Osteoblast (primary cell): ENCODE data around the gene PMS1. TPM values are rescaled to one million over a fixed set of nuclear protein-coding genes. Genes with fewer than 3 reads are reported as not detected.

Experiments
- DNase-seq: peaks from one replicate; pipeline ENCODE4 v3.0.0; 2011; ENCODE audit warnings: low spot score, mixed read lengths; ENCODE audit not compliant: insufficient read length; ENCODE audit errors: missing footprints
- H2AFZ ChIP-seq: 2 replicates; pipeline ENCODE4 v1.6.0; 2011; ENCODE audit warnings: mild to moderate bottlenecking, low read length
- H3K27ac ChIP-seq: 2 replicates; pipeline ENCODE4 v1.5.1; 2011; ENCODE audit warnings: mild to moderate bottlenecking, low read depth, low read length, moderate library complexity
- H3K27me3 ChIP-seq: 2 replicates; pipeline ENCODE4 v1.6.0; 2012; ENCODE audit warnings: mild to moderate bottlenecking, control low read depth, inconsistent platforms, low read length, moderate library complexity; ENCODE audit not compliant: insufficient read depth
- H3K36me3 ChIP-seq: 2 replicates; pipeline ENCODE4 v1.5.1; 2011; ENCODE audit warnings: mild to moderate bottlenecking, low read length, control low read depth, moderate library complexity; ENCODE audit not compliant: insufficient read depth
- H3K4me1 ChIP-seq: 2 replicates; pipeline ENCODE4 v1.5.1; 2011; ENCODE audit warnings: mild to moderate bottlenecking, low read length, control low read depth, moderate library complexity; ENCODE audit not compliant: insufficient read depth
- H3K4me2 ChIP-seq: 2 replicates; pipeline ENCODE4 v1.6.0; 2011; ENCODE audit warnings: mild to moderate bottlenecking, low read length; ENCODE audit not compliant: insufficient read depth
- H3K4me3 ChIP-seq: fragments of 200-600 bp; sonication (generic); 3 replicates; pipeline ENCODE4 v1.5.1; 2012; ENCODE audit warnings: mild to moderate bottlenecking, low read length, inconsistent platforms; ENCODE audit not compliant: insufficient read depth
- H3K79me2 ChIP-seq: 2 replicates; pipeline ENCODE4 v1.6.0; 2012; ENCODE audit warnings: mild to moderate bottlenecking, low read length, control low read depth, inconsistent platforms; ENCODE audit not compliant: insufficient read depth
- H3K9me3 ChIP-seq: 2 replicates; pipeline ENCODE4 v1.5.1; 2011; ENCODE audit warnings: low read depth, low read length, control low read depth
- H4K20me1 ChIP-seq: 2 replicates; pipeline ENCODE4 v1.6.0; 2012; ENCODE audit warnings: mild to moderate bottlenecking, low read length, control low read depth; ENCODE audit not compliant: insufficient read depth
- CTCF ChIP-seq: IDR thresholded peaks from 2 replicates; pipeline ENCODE4 v1.5.1; 2011; ENCODE audit warnings: mild to moderate bottlenecking, low read depth, low read length, moderate library complexity; ENCODE audit errors: extremely low read depth
- total RNA-seq: library from RNA; depleted of rRNA; stranded (reverse); fragments of >200 nt; gene quantifications from 2 replicates; pipeline ENCODE4 v1.2.3, GENCODE V29; 2012

PMS1 gene
- total RNA-seq, 1 donor = 29.3 TPM

GRCh38 chr2:189762229-189762550 is 22.1 kb upstream of the PMS1 start:
- no peak for DNase-seq
- Histone ChIP-seq H3K4me2 (peak overlapping the region; percentile 90), H3K9me3 (no peaks in the 10 kb centered on the region), H3K4me3 (peak overlapping the region; percentile 79), H3K4me1 (peaks cover 14% of the 10 kb centered on the region), H3K36me3 (no peaks in the 10 kb centered on the region), H4K20me1 (no peaks in the 10 kb centered on the region), H3K79me2 (peaks cover 3% of the 10 kb centered on the region), H3K27me3 (no peaks in the 10 kb centered on the region), H2AFZ (peak overlapping the region; percentile 88), H3K27ac (peak overlapping the region; percentile 69)
- no peak for TF ChIP-seq CTCF

GRCh38 chr2:189762551-189763298 is 21.5 kb upstream of the PMS1 start, which contains the start of gene OSGEPL1:
TSS of gene OSGEPL1 (minus strand) at chr2:189762792. CDS start at chr2:189761640, 1,152 bp downstream.
- Histone ChIP-seq H4K20me1 (no peaks in the 10 kb centered on the region), H3K36me3 (no peaks in the 10 kb centered on the region), H3K4me1 (peaks cover 14% of the 10 kb centered on the region), H3K4me2 (peak within 1 kb of the TSS; percentile 90), H3K79me2 (peaks cover 3% of the 10 kb centered on the region), H3K4me3 (peak within 1 kb of the TSS; percentile 79), H3K27ac (peak within 1 kb of the TSS; percentile 69), H3K9me3 (no peaks in the 10 kb centered on the region), H2AFZ (peak within 1 kb of the TSS; percentile 88), H3K27me3 (no peaks in the 10 kb centered on the region)
- TF ChIP-seq CTCF = peak; percentile 62
- DNase-seq = peak; percentile 90

- Histone ChIP-seq H3K4me3 (no peak overlapping the region), H3K36me3 (peaks cover 5% of the 10 kb centered on the region), H3K79me2 (peaks cover 3% of the 10 kb centered on the region), H3K27ac (no peak overlapping the region), H3K9me3 (no peaks in the 10 kb centered on the region), H3K27me3 (no peaks in the 10 kb centered on the region), H3K4me1 (peaks cover 14% of the 10 kb centered on the region), H4K20me1 (no peaks in the 10 kb centered on the region), H3K4me2 (peak overlapping the region; percentile 90), H2AFZ (no peak overlapping the region)
- no peak for DNase-seq
- peak; percentile 17 for TF ChIP-seq CTCF
Observed at GRCh38 chr2:189763908-189764661, 20.2 kb upstream of the PMS1 start.
